NCI-H2227 (cell line): ENCODE data around the gene FRMD6.

Source experiments
- DNase-seq: peaks from one replicate; lab custom pipeline; 2025; ENCODE audit not compliant: unreplicated experiment; lab: John Stamatoyannopoulos, UW

The FRMD6 gene

DNA sequence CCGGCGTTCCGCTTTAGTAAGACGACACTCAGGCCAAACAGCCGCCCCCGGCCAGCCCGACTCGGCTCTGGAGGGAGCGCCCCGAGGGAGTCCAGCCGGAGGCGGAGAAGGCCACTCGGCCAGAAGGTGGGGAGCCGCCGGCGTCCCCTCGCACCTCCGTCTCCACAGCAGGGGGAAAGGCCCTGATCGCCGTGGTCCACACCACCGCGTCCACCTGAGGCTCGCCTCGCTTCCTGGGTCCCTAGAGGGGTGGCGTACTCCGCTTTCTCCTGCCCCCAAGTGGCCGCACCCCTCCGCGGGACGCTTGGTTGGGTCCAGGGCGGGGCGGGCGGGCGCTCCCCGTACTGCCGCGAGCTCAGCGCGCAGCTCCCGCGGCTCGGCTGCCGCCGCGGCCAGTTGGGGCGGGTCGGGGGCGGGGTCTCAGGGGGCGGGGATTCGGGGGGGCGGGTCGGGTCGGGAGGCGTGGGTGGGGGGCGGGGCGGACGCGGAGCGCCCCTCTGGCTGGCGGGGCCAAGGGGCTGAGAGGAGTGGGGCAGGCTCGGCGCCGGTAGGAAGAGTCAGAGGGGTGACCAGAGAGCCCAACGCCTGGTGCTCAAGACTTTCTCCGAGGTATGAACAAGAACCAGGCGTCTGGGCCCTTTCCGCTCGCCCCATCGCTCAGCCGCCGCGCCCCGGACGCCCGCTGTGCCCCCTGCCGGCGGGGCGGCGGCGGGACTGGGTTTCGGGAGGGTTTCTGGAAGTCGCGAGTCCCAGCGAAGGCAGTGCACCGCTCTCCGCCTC, at the start of gene FRMD6:
FRMD6 (plus strand) TSS at position 523 of the 780 bp plus-strand sequence. CDS start 37,927 bp downstream, outside the sequence.
- peak; percentile 85 for DNase-seq

DNA sequence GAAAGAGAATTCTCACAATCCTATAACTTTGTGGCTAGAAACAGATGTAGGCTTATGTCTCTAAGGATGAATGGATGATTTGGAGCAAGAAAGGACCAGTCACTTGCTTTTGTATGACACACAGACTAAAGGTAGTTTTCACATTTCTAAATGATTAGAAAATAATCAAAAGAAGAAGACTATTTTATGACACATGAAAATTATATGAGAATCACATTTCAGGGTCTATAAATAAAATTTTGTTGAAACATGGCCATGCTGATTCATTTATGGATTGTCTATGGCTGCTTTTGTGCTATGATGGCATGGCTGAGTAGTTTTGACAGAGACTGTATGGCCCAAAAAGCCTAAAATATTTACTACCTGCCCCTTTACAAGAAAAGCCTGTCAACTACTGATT, 49.4 kb upstream of the FRMD6 start:
- DNase-seq, result no peak

DNA sequence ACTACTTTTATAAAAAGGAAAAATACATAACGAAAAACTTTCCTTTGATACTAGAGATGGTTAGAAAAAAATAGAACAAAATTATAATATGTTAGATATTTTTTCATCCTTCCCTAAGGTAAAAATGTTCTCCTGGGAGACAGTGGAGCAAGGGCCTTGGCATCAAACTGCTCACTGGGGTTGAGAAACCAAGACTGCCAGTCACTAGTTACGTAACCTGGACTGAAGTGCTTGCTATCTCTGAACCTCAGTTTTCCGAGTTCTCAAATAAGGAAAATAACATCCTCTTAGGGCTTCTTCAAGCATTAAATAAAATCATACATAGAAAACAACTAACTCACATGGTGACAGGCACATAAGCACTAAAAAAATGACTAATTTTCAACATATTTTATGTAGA, 48.2 kb upstream of the FRMD6 start:
- DNase-seq, result no peak

DNA sequence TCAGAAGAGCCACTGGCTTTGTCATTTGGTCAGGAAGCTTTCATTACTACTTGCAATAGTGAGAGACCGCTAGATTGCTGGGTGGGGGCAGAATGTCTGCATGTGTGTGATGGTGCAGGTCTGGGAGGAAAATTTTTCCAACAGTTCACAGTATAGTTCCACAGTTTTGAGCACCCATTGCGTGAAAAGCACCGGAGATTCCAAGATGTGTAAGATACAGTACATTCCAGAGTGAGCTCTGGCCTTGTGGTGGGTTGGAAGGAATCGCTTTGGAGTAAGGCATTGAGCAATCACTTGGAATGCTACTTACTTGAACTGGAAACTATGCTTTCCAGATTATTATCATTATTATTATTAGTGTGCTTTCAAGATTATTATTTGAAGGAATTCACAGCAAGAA, 47.6 kb upstream of the FRMD6 start:
- DNase-seq, result no peak

GRCh38 chr14:51605575-51605974, 46.1 kb upstream of the FRMD6 start:
- no peak for DNase-seq

DNA sequence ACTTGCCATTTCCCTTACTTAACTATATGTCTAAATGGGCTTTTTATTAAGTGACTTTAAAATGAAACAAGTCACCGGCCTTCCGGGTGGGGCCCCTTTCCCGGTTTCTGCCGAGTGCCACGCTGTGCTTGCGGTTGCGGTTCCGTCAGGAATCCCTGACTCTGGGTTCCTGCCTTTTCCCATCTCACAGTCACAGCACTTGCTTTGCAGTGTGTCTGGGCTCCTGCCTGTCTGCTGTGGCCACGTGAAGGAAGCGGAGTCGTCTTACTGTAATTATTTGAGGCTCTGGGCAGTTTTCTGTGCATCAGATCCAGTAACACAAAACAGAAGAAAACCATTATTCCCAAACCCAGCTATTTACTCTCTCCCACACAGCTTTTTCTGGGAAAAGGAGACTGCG, 44.0 kb upstream of the FRMD6 start:
- DNase-seq, result peak; percentile 39

- DNase-seq, result no peak
Observed at GRCh38 chr14:51609251-51609954, 42.3 kb upstream of the FRMD6 start.

GRCh38 chr14:51609955-51610283, 41.8 kb upstream of the FRMD6 start:
- no peak for DNase-seq

- no peak for DNase-seq
Observed at GRCh38 chr14:51610771-51611170, 40.9 kb upstream of the FRMD6 start.

DNA sequence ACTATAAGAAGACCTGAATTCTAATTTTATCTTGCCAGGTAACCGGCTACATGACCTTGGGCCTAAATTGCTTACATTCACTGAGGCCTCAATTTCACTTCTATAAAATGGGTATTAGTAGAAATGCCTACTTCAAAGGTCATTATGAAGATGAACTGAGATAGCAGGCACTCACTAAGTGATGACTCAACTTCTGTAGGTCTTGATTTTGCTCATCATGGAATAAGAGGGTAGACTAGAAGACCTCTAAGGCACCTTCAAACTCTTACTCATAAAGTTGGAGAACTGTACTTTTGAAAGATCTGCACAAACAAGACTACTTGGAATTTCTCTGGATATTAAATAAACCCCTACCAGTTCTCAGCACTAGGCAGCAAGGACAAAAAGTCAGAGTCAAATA, 39.3 kb upstream of the FRMD6 start:
- no peak for DNase-seq

GRCh38 chr14:51613416-51613815, 38.3 kb upstream of the FRMD6 start:
- DNase-seq, result no peak

- DNase-seq, result peak; percentile 10
Observed at GRCh38 chr14:51614707-51615106, 37.0 kb upstream of the FRMD6 start.

GRCh38 chr14:51616256-51616655, 35.5 kb upstream of the FRMD6 start:
- DNase-seq, result no peak

GRCh38 chr14:51616724-51617409, 34.8 kb upstream of the FRMD6 start:
- no peak for DNase-seq

DNA sequence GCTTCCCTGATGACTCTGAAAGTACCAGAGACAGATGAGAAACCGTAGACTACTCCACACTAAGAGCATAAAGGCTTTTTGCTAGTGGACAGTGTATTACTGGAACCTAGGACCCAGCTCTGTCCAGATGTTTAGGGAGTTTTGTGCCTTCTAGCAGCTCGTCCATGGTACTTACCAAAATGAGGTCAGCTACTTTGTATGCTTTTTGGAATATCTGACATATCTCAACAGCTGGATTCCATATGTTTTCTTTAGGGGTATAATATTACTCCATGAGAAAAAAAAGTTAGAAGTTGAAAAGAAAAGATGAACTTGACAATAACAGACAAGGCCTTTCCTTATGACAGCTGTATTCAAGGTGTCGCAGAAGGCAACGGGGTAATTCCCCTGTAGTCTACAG, 32.1 kb upstream of the FRMD6 start:
- no peak for DNase-seq

DNA sequence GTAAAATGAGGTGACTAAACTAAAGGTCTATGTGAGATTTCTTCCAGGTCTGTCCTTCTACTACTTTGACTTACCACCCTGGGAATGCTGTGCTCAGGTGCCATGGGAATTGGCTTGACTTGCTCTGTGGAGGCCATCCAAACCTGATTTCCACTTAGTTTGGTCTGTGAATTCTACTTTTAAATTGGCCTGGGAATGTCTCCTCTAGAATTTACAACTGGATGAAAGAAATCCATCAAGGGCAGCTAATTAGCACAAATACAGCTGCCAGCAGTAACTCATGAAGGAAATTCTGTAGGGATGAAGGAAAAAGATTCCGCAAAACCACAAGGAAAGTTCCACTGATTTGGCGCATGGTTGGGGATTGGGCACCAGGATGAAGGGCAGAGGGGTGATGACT, 31.7 kb upstream of the FRMD6 start:
- no peak for DNase-seq

DNA sequence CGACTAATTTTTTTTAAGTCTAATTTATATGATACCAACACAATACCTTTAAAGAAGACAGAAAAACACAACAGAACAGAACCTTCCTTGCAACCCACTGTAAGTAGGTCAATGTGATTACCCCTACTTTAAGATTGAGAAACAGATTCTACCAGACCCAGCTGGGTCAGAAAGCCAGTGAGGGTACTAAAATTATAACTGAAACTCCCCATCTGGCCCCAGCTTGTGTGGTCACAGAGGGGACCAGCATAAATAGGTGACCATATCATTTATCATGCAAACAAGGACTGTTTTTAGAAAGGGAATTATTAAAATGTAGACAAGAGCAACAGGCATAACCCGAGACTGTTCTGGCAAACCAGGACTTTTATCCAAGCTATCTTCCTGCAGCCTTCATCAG, 30.1 kb upstream of the FRMD6 start:
- DNase-seq, result no peak

DNA sequence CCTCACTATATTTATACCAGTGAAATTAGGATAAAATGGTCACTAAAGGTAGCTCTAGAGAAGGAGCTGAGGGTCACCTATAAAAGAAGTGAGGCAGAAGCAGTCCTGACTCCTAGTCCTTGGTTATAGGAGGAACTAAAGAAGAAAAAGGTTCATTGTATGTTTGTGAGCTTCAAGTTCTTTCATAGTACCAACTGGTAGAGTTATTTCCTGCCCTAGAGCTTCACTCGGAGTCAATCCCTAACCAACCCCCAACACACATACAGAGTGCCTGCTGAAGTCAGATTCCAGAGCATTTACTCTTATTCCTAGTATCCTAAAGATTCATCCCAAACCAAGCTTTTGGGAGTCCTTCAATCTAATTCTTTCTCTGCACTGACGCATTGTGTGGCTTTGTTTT, 29.3 kb upstream of the FRMD6 start:
- no peak for DNase-seq

- no peak for DNase-seq
Observed at GRCh38 chr14:51624955-51625569, 26.6 kb upstream of the FRMD6 start.

GRCh38 chr14:51626185-51626584, 25.5 kb upstream of the FRMD6 start:
- no peak for DNase-seq

- DNase-seq, result no peak
Observed at GRCh38 chr14:51626788-51627187, 24.9 kb upstream of the FRMD6 start.

GRCh38 chr14:51627313-51627712, 24.4 kb upstream of the FRMD6 start:
- DNase-seq, result no peak
